Psoas muscle (tissue), 8 donors: ENCODE measurements around the gene LRRC3B. TPM values are rescaled to one million over a fixed set of nuclear protein-coding genes. Genes with fewer than 3 reads are reported as not detected.
A peak's percentile ranks its signal among the peaks of the same experiment; 100 is the strongest.

Experiments used
- ATAC-seq, 4 donors: fragments of 200-7000 bp; cut with Tn5 transposase; one replicate each; pipeline ENCODE4 v1.9.1; 2020; ENCODE audit warnings: moderate library complexity in 3 of 4, mild to moderate bottlenecking in 2 of 4
- DNase-seq, 2 donors: peaks; one replicate each; pipeline ENCODE4 v3.0.0-alpha.2; 2020
- H3K27ac ChIP-seq: fragments of 200-600 bp; one replicate; pipeline ENCODE4 v1.8.0; 2022
- H3K27me3 ChIP-seq, 3 donors: fragments of 200-600 bp in 1 of 3; one replicate each; pipeline versions ENCODE4 v1.6.1 to v1.8.0; 2013 to 2022; ENCODE audit warnings: low read length in 2 of 3, mild to moderate bottlenecking in 2 of 3, moderate library complexity in 1 of 3; ENCODE audit not compliant: insufficient read depth in 3 of 3
- H3K36me3 ChIP-seq, 2 donors: fragments of 200-600 bp in 1 of 2; one replicate each; pipeline versions ENCODE4 v1.6.1 to v1.8.0; 2013 to 2022; ENCODE audit warnings: low read depth in 1 of 2, mild to moderate bottlenecking in 1 of 2, moderate library complexity in 1 of 2; ENCODE audit not compliant: insufficient read depth in 1 of 2
- H3K4me1 ChIP-seq: fragments of 200-600 bp; one replicate; pipeline ENCODE4 v1.8.0; 2022
- H3K4me3 ChIP-seq: fragments of 200-600 bp; one replicate; pipeline ENCODE4 v1.8.0; 2022; ENCODE audit warnings: mild to moderate bottlenecking
- H3K9me3 ChIP-seq: fragments of 200-600 bp; one replicate; pipeline ENCODE4 v1.8.0; 2022
- CTCF ChIP-seq: fragments of 200-600 bp; IDR thresholded peaks from one replicate; pipeline ENCODE4 v1.8.0; 2022; ENCODE audit warnings: antibody characterized with exemption
- WGBS, 3 donors: extraction: QIAGEN DNeasy Blood & Tissue Kit; methylation state at CpG; one replicate each; pipeline versions ENCODE4 v1.1.6 to v1.1.7; 2013; 5-methylcytosine and 5-hydroxymethylcytosine counted together
- intact Hi-C, 2 donors: fragments of 100-400 bp; cut with DNase I; formaldehyde crosslinking; loops; one replicate each; pipeline versions ENCODE4 v1.11.0 to v1.14.2; 2022
- long read RNA-seq, 2 donors: library from polyadenylated mRNA; unstranded; transcript quantifications; one replicate each; pipeline ENCODE4 v2.0.0, GENCODE V29; 2021
- polyA plus RNA-seq, 3 donors: library from polyadenylated mRNA; stranded (reverse); fragments of 200-250 nt; gene quantifications; one replicate each; pipeline ENCODE4 v1.2.3, GENCODE V29; 2013
- total RNA-seq, 4 donors: library from RNA; stranded (reverse); fragmentation: NEBNext Ultra II Directional in 2 of 4; extraction: Animal tissue kit (Norgen Biotek cat#: 25700) in 2 of 4; gene quantifications; one replicate each; pipeline versions ENCODE4 v1.2.1 to v1.2.4, GENCODE V29; 2021 to 2023
- donor health status: healthy with polysubstance abuse.
- donor health status: DM: no; HTN: no; CAD: no; lungs with moderate emphysema.
- donor health status: Bipolar disorder and iron deficiency.
- donor health status: healthy.
- donor health status: DM: yes; HTN: yes; CAD: no.
- donor health status: DM: no; HTN: no; CAD: no.
- donor health status: DM: no; HTN: no; CAD: no.
- donor health status: DM: yes; HTN: yes; CAD: no.

The LRRC3B gene
- 1 to 10 TPM in 2 of 4 donors, under 1 TPM in 2; 0.36 to 1.1 (median 0.82) TPM for total RNA-seq
- 1 to 10 TPM in 2 of 3 donors, under 1 TPM in 1; 0.05 to 3.2 (median 2.7) TPM for polyA plus RNA-seq
- long read RNA-seq, donor 1, partial matches to known transcripts, result 0 of 1 reads
- long read RNA-seq, donor 1, other reads (novel, unspliced or antisense), result 0 of 1 reads
- long read RNA-seq, donor 2, partial matches to known transcripts, result 0 of 1 reads
- long read RNA-seq, donor 2, other reads (novel, unspliced or antisense), result 0 of 1 reads

GRCh38 chr3:26622621-26623418 lies at the start of gene LRRC3B:
Gene LRRC3B, plus strand, starts transcription at chr3:26622772. Its CDS starts 86,901 bp downstream, at chr3:26709673.
- DNase-seq, result peak in 1 of 2 donors; percentile 47
- no peak for TF ChIP-seq CTCF
- peak within 1 kb of the TSS; percentile 57 for H3K27ac ChIP-seq

GRCh38 chr3:26574766-26575165 lies 47.8 kb upstream of the LRRC3B start:
- Histone ChIP-seq H3K4me3 (no peak overlapping the region), H3K36me3 (no peaks in the 10 kb centered on the region), H3K27me3 (no peaks in the 10 kb centered on the region), H3K27ac (no peak overlapping the region), H3K4me1 (no peaks in the 10 kb centered on the region), H3K9me3 (no peaks in the 10 kb centered on the region)
- ATAC-seq, result no peak
- intact Hi-C loops, result no loop called here
- no peak for TF ChIP-seq CTCF
- DNase-seq, result no peak

More at GRCh38 chr3:26622621-26623418, at the start of gene LRRC3B:
- no peaks in the 10 kb centered on the region for H3K4me1 ChIP-seq
- no peaks in the 10 kb centered on the region for H3K9me3 ChIP-seq
- 0 to 1% (median 0%) methylated on average over 55 to 72 of the region's 72 CpGs for WGBS, 3 donors
- H3K36me3 ChIP-seq, result no peaks in the 10 kb centered on the region
- H3K4me3 ChIP-seq, result peak within 1 kb of the TSS; percentile 73
- peak; percentile 39 to 64 (median 48) for ATAC-seq
- H3K27me3 ChIP-seq, result peaks cover 0 to 27% (median 0%) of the 10 kb centered on the region in 3 donors
- intact Hi-C loops, result no loop called here

- H3K36me3 ChIP-seq, result no peaks in the 10 kb centered on the region
- H3K27me3 ChIP-seq, result no peaks in the 10 kb centered on the region
- TF ChIP-seq CTCF, result no peak
- no peak overlapping the region for H3K27ac ChIP-seq
- DNase-seq (no peak), ATAC-seq (no peak)
- H3K4me3 ChIP-seq, result no peak overlapping the region
- 85 to 92% (median 92%) methylated on average over 1 of the region's 1 CpG for WGBS, 3 donors
- no peaks in the 10 kb centered on the region for H3K9me3 ChIP-seq
- intact Hi-C loops, result no loop called here
- H3K4me1 ChIP-seq, result no peaks in the 10 kb centered on the region
These were observed 43.5 kb upstream of the LRRC3B start for GRCh38 chr3:26579116-26579515.

- no peaks in the 10 kb centered on the region for H3K4me1 ChIP-seq
- 43 to 75% (median 45%) methylated on average over 4 of the region's 4 CpGs for WGBS, 3 donors
These were observed 35.0 kb upstream of the LRRC3B start for GRCh38 chr3:26587571-26587970.

More at GRCh38 chr3:26587571-26587970, 35.0 kb upstream of the LRRC3B start:
- intact Hi-C loops, result no loop called here
- no peaks in the 10 kb centered on the region for H3K27me3 ChIP-seq
- no peak overlapping the region for H3K27ac ChIP-seq
- no peak overlapping the region for H3K4me3 ChIP-seq
- DNase-seq, result no peak
- no peaks in the 10 kb centered on the region for H3K9me3 ChIP-seq
- no peaks in the 10 kb centered on the region for H3K36me3 ChIP-seq
- no peak for TF ChIP-seq CTCF
- ATAC-seq, result no peak
